ENCODE measurements around the gene PCSK5.

The PCSK5 gene

DNA sequence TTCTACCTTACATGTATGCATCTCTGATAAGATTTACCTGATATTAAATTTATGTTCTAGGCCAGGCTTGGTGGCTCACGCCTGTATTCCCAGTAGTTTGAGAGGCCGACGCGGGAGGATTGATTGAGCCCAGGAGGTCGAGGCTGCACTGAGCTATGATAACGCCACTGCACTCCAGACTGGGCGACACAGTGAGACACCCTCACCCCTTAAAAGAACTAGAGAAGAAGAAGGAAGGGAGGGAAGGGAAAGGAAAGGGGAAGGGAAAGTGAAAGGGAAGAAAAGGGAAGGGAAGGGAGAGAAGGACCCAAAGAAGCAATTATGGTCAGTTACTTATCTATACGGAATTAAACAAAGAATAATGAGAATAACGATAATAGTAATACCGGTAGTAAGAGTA, 504.9 kb downstream of the PCSK5 start:
- Histone ChIP-seq H4K20me1 (ENCODE audit: insufficient read depth, low read length) (no peaks in the 10 kb centered on the region), H3K27me3 (ENCODE audit: insufficient read depth, low read length, poor library complexity) (no peaks in the 10 kb centered on the region), H3K9me3 (ENCODE audit: insufficient read depth, low read length, severe bottlenecking) (no peaks in the 10 kb centered on the region), H3K79me2 (ENCODE audit: insufficient read depth, low read length) (peaks cover 24% of the 10 kb centered on the region), H3K4me1 (ENCODE audit: insufficient read depth, low read length) (peaks cover 29% of the 10 kb centered on the region), H3K36me3 (ENCODE audit: insufficient read depth, low read length) (peaks cover 16% of the 10 kb centered on the region), H3K4me3 (ENCODE audit: low read depth in 1 of 2, low read length in 2 of 2) (peak overlapping the region; percentile 92 to 96; a peak in 3 of 4 replicates), H3K4me2 (ENCODE audit: insufficient read depth, low read length) (peak overlapping the region; percentile 98), H3K9ac (ENCODE audit: low read depth, low read length) (peak overlapping the region; percentile 88), H3K27ac (ENCODE audit: low read length) (0 out of 2 replicates have a peak overlapping the region, but pooled peaks have one; percentile 1), H2AFZ (ENCODE audit: low read depth, low read length) (peak overlapping the region; percentile 99)
- DNase-seq (no peak), ATAC-seq (ENCODE audit: insufficient read depth, low read depth) (no peak)
- no peak for TF ChIP-seq EZH2 (IDR thresholded peaks at IDR 0.05; ENCODE audit: borderline replicate concordance, low read depth, low read length, severe bottlenecking)
- TF ChIP-seq, protein P1, sequence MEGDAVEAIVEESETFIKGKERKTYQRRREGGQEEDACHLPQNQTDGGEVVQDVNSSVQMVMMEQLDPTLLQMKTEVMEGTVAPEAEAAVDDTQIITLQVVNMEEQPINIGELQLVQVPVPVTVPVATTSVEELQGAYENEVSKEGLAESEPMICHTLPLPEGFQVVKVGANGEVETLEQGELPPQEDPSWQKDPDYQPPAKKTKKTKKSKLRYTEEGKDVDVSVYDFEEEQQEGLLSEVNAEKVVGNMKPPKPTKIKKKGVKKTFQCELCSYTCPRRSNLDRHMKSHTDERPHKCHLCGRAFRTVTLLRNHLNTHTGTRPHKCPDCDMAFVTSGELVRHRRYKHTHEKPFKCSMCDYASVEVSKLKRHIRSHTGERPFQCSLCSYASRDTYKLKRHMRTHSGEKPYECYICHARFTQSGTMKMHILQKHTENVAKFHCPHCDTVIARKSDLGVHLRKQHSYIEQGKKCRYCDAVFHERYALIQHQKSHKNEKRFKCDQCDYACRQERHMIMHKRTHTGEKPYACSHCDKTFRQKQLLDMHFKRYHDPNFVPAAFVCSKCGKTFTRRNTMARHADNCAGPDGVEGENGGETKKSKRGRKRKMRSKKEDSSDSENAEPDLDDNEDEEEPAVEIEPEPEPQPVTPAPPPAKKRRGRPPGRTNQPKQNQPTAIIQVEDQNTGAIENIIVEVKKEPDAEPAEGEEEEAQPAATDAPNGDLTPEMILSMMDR (IDR thresholded peaks at IDR 0.05; ENCODE audit: borderline replicate concordance, extremely low read depth, low read length, poor library complexity, severe bottlenecking), result no peak

DNA sequence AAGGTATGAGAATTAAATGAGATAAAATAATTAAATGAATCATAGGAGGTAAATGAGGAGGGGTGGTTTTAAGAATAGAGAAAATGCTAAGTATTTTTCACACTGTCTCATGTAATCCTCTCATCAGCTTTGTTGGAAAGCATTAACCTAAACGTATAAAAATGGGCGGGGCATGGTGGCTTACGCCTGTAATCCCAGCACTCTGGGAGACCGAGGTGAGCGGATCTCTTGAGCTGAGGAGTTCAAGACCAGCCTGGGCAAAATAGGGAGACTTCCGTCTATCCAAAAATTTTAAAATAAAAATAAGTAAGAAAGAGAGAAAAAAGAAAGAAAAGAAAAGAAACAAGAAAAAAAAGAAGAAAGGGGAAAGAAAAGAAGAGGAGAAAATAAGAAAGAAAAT, 505.7 kb downstream of the PCSK5 start:
- TF ChIP-seq, protein P1 (IDR thresholded peaks at IDR 0.05; ENCODE audit: borderline replicate concordance, extremely low read depth, low read length, poor library complexity, severe bottlenecking), result no peak
- no peak for TF ChIP-seq EZH2 (IDR thresholded peaks at IDR 0.05; ENCODE audit: borderline replicate concordance, low read depth, low read length, severe bottlenecking)
- Histone ChIP-seq H3K9me3 (ENCODE audit: insufficient read depth, low read length, severe bottlenecking) (no peaks in the 10 kb centered on the region), H3K27ac (ENCODE audit: low read length) (no peak overlapping the region), H3K9ac (ENCODE audit: low read depth, low read length) (no peak overlapping the region), H3K27me3 (ENCODE audit: insufficient read depth, low read length, poor library complexity) (no peaks in the 10 kb centered on the region), H3K4me1 (ENCODE audit: insufficient read depth, low read length) (peaks cover 25% of the 10 kb centered on the region), H4K20me1 (ENCODE audit: insufficient read depth, low read length) (no peaks in the 10 kb centered on the region), H3K79me2 (ENCODE audit: insufficient read depth, low read length) (peaks cover 23% of the 10 kb centered on the region), H3K4me3 (ENCODE audit: low read depth in 1 of 2, low read length in 2 of 2) (no peak overlapping the region), H3K36me3 (ENCODE audit: insufficient read depth, low read length) (peaks cover 12% of the 10 kb centered on the region), H3K4me2 (ENCODE audit: insufficient read depth, low read length) (no peak overlapping the region), H2AFZ (ENCODE audit: low read depth, low read length) (no peak overlapping the region)
- no peak for DNase-seq
- ATAC-seq (ENCODE audit: insufficient read depth, low read depth), result no peak

GRCh38 chr9:76396597-76396996, 506.1 kb downstream of the PCSK5 start:
- Histone ChIP-seq H3K9me3 (ENCODE audit: insufficient read depth, low read length, severe bottlenecking) (no peaks in the 10 kb centered on the region), H3K4me1 (ENCODE audit: insufficient read depth, low read length) (peaks cover 25% of the 10 kb centered on the region), H2AFZ (ENCODE audit: low read depth, low read length) (no peak overlapping the region), H3K36me3 (ENCODE audit: insufficient read depth, low read length) (peaks cover 12% of the 10 kb centered on the region), H3K4me2 (ENCODE audit: insufficient read depth, low read length) (no peak overlapping the region), H3K27ac (ENCODE audit: low read length) (no peak overlapping the region), H3K4me3 (ENCODE audit: low read depth in 1 of 2, low read length in 2 of 2) (no peak overlapping the region), H3K27me3 (ENCODE audit: insufficient read depth, low read length, poor library complexity) (no peaks in the 10 kb centered on the region), H3K79me2 (ENCODE audit: insufficient read depth, low read length) (peaks cover 21% of the 10 kb centered on the region), H4K20me1 (ENCODE audit: insufficient read depth, low read length) (no peaks in the 10 kb centered on the region), H3K9ac (ENCODE audit: low read depth, low read length) (no peak overlapping the region)
- ATAC-seq (ENCODE audit: insufficient read depth, low read depth), result no peak
- DNase-seq, result no peak
- TF ChIP-seq, protein P1 (IDR thresholded peaks at IDR 0.05; ENCODE audit: borderline replicate concordance, extremely low read depth, low read length, poor library complexity, severe bottlenecking), result no peak
- TF ChIP-seq EZH2 (IDR thresholded peaks at IDR 0.05; ENCODE audit: borderline replicate concordance, low read depth, low read length, severe bottlenecking), result no peak

GRCh38 chr9:76399856-76400255, 509.4 kb downstream of the PCSK5 start:
- DNase-seq, result no peak
- TF ChIP-seq, protein P1 (IDR thresholded peaks at IDR 0.05; ENCODE audit: borderline replicate concordance, extremely low read depth, low read length, poor library complexity, severe bottlenecking), result no peak
- no peak for TF ChIP-seq EZH2 (IDR thresholded peaks at IDR 0.05; ENCODE audit: borderline replicate concordance, low read depth, low read length, severe bottlenecking)

More at GRCh38 chr9:76399856-76400255, 509.4 kb downstream of the PCSK5 start:
- Histone ChIP-seq H3K4me1 (ENCODE audit: insufficient read depth, low read length) (peaks cover 20% of the 10 kb centered on the region), H3K79me2 (ENCODE audit: insufficient read depth, low read length) (no peaks in the 10 kb centered on the region), H3K27ac (ENCODE audit: low read length) (no peak overlapping the region), H3K27me3 (ENCODE audit: insufficient read depth, low read length, poor library complexity) (no peaks in the 10 kb centered on the region), H3K4me2 (ENCODE audit: insufficient read depth, low read length) (no peak overlapping the region), H3K36me3 (ENCODE audit: insufficient read depth, low read length) (no peaks in the 10 kb centered on the region), H4K20me1 (ENCODE audit: insufficient read depth, low read length) (no peaks in the 10 kb centered on the region), H3K4me3 (ENCODE audit: low read depth in 1 of 2, low read length in 2 of 2) (no peak overlapping the region), H3K9ac (ENCODE audit: low read depth, low read length) (no peak overlapping the region), H2AFZ (ENCODE audit: low read depth, low read length) (no peak overlapping the region), H3K9me3 (ENCODE audit: insufficient read depth, low read length, severe bottlenecking) (no peaks in the 10 kb centered on the region)
- ATAC-seq (ENCODE audit: insufficient read depth, low read depth), result no peak

All from DND-41 (cell line).